GM18507 (cell line): ENCODE measurements around the gene AIFM3.

Experiments
- DNase-seq: peaks from one replicate; pipeline ENCODE4 v3.0.0; 2011; ENCODE audit warnings: low read depth; ENCODE audit not compliant: insufficient read length; ENCODE audit errors: extremely low spot score
- FAIRE-seq: peaks from 2 replicates; lab custom pipeline; 2011; peaks lifted over from hg19 to GRCh38; lab: Jason Lieb, UNC

The AIFM3 gene

GRCh38 chr22:20987375-20987774 is 20.3 kb downstream of the AIFM3 start:
- DNase-seq (no peak), FAIRE-seq (no peak)

DNA sequence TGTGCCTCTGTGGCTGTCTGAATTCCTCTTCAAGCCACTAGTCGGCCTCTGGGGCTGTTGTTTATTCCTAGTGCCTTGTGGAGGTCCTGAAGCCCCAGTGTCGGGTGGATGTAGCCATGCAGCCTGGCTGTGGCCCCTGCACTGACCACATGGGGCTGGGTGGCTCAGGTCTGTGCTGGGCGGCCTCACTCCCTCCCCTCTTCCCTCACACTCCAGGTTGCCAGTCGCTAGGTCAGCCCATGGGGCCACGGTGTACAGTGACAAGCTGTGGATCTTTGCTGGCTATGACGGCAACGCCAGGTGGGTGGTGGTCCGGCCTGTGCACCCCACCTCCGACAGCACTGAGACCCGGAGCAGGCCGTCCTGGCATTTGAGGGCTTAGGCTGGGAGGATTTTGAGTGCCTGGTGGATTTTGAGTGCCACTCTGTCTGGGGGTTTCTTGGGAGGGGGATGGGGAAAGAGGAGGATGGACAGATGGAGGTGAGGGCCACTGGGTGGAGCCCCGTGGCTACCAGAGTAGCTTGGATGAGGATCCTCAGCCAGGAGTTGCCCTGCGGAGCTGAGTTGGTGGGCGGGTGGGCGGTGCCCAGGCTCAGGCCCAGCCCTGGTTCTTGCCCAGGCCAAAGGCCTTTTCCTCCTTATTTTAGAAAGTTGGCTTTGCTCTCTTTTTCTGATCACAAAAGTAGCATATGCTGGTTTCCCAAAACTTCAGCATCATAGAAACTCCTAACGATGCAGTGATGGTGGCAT is 21.7 kb downstream of the AIFM3 start:
- no peak for FAIRE-seq
- no peak for DNase-seq

GRCh38 chr22:20989323-20990138 is 22.5 kb downstream of the AIFM3 start:
- DNase-seq (no peak), FAIRE-seq (no peak)

DNA sequence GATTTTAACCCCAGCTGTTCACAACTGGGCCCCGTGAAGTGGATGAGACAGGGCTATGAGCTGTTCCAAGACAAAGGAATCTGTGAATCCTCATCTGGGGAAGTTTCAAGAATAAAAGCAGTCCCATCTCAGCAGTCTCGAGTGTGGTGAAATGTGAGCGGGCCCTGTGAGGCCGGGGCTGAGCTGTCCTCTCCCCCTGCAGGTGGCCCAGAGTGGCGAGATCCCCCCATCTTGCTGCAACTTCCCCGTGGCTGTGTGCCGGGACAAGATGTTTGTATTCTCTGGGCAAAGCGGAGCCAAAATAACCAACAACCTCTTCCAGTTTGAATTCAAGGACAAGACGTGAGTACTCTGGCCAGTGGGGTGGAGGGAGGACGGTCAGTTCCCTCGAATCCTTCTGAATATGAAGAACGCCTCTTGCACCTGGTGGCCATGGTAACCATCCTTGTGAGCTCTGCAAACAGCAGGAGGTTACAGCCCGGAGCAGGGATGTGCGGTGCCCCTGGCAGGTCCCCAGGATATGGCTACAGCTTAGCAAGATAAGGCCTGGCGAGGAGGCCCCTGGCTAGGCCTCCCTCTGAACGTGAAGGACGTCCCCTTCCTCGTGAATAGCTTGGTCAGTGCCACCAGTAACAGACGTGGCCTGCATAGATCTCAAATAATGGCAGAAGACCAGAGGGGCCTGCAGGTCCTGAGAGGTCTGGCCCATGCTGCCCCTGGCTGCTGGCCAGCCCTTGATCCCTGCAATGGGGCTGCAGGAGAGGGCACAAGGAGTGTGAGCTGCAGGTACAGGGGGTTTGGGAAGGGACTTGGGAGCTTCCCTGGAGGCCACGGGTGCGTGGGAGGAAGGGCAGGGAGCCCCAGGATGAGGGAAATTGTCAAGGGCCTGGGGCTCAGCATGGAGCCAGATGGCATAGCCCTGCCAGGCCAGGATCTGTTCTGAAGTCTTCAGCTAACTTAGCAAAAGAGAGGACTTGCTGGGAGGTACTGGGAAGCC is 23.4 kb downstream of the AIFM3 start:
- DNase-seq (no peak), FAIRE-seq (no peak)

DNA sequence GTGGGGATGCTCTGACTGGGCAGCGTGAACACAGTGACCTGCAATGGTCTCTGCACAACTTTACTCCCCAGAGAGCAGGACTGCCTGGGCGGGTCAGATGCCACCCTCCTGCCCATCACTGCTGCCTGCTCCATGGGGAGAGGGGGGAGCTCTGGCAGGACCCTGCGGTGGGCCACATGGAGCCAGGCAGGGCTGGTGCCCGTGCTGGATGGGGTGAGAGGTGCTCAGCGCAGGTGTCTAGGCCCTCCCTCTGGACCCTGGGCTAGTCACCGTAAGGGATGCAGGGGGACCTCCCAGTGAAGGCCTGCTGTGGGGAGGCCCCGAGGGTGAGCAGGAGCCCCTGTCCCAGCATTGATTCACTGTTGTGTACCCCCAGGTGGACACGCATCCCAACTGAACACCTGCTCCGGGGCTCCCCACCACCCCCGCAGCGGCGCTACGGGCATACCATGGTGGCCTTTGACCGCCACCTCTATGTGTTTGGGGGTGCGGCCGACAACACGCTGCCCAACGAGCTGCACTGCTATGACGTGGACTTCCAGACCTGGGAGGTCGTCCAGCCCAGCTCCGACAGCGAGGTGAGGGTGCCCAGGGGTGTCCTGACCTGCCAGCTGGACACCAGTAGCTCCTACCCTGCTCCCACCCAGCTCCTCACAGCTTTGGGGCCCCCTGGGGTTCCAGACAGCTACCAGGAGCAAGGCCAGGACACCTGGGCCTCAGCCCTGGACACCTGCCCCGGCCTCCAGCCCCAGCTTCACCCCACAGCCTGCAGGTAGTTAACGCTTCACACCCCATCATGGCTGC is 24.4 kb downstream of the AIFM3 start:
- DNase-seq, result no peak
- FAIRE-seq, result no peak

GRCh38 chr22:20992056-20992442 is 25.0 kb downstream of the AIFM3 start:
- no peak for DNase-seq
- no peak for FAIRE-seq

DNA sequence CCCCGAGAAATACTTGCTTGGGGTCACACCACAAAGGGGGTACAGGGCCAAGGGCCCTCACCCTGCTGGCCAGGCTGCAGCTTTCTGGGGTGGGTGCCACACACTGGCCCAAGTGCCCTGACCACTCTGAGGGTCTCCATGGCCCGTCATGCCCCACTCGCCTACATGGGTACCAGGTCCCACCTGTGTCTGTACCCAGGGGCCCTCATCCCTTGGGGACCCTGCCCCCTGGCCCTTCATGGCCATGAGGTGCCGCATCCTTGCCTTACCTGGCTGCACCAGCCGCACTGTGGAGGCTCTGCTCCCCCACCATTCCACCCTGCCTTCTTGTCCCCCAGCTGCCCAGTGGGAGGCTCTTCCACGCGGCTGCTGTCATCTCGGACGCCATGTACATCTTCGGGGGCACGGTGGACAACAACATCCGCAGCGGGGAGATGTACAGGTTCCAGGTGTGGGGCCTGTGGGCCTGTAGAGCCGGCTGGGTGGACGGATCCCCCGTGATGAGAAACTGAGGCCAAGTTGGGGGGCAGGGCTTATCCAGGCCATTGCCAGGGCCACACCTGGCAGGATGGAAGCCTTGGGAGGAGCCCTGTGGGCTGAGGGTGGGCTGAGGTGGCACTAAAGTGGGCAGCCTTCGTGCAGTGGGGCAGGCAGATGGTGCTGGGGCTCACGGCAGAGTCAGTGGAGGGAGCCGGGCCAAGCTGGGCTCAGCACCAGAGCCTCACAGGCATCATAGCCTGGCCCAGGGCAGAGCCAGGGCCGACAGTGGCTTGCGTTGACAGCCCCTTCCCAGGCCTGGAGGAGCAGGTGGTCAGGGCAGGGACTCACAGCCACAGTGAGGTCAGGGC is 25.6 kb downstream of the AIFM3 start:
- DNase-seq, result no peak

DNA sequence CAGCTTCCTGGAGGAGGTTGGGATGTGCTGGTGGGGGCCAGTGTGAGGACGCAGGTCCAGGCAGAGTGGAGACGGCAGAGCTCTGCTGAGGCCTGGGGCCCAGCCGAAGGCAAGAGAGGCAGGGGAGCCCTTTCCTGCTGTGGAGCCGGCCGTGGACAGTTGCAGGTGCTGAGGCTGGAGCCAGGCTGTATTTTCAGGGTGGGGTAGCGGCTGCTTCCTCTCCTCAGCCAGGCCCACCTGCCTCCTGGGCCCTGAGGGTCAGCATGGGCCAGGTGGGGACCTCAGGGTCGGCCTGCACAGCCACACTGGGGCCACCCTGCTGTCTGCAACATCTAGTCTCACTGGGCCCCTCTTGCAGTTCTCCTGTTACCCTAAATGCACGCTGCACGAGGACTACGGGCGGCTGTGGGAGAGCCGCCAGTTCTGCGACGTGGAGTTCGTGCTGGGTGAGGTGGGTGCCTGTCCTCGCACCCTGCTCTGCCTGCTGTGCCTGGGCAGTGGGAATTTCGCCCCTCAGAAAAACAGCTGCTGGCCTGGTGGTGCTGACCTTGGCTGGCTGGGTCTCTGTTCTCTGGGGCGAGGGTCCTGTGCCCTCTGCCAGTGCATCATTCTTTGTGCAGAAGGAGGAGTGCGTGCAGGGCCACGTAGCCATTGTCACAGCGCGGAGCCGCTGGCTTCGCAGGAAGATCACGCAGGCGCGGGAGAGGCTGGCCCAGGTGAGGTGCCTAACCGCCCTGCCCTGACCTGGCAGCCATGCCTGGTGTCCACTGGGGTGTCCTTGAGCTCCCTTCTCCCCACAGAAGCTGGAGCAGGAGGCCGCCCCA is 26.5 kb downstream of the AIFM3 start:
- FAIRE-seq (no peak), DNase-seq (no peak)

More for the DNA sequence above, 25.6 kb downstream of the AIFM3 start:
- FAIRE-seq, result no peak

DNA sequence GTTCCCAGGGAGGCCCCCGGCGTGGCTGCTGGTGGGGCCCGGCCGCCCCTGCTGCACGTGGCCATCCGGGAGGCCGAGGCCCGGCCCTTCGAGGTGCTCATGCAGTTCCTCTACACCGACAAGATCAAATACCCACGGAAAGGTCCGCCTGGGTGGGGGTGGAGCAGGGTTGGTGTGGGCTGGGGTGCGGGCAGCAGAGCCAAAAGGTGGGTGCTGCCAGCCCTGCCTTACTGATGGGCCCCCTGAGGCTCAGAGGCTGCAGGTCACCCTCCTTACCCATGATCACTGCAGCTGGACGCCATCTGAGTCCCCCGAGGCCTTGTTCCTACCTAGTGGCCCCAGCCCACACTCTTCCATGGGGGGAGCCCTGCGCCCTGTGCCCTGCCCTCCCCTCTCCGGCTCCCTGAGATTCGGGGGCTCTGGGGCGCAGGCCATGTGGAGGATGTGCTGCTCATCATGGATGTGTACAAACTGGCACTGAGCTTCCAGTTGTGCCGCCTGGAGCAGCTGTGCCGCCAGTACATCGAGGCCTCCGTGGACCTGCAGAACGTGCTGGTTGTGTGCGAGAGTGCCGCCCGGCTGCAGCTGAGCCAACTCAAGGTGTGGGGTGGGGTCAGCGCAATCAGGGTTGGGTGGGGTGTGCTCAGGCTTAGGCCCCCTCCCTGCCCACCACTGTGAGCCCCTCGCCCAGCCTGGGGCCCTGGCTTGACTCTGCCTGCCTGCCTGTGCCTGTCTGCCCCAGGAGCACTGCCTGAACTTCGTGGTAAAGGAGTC is 27.3 kb downstream of the AIFM3 start:
- FAIRE-seq, result no peak
- DNase-seq, result no peak

- FAIRE-seq (no peak), DNase-seq (no peak)
These were observed 27.8 kb downstream of the AIFM3 start for GRCh38 chr22:20994902-20995241.

- no peak for DNase-seq
- no peak for FAIRE-seq
These were observed 28.4 kb downstream of the AIFM3 start for GRCh38 chr22:20995329-20996030.

DNA sequence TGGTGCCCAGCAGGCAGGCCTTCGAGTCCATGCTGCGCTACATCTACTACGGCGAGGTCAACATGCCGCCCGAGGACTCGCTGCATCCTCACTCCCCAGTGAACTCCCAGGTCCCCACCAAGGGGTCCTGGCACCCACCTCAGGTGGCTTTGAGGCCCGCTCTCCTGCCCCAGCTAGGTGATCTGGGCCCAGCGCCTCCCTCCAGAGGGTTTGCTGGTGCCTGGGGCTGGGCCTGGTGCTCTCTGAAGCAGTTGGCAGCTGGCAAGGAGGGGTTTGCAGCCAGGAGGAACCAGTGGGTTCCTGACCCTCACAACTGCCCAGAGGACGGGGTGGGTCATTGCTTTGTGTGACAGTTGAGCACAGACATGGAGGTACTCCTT is 29.0 kb downstream of the AIFM3 start:
- FAIRE-seq (no peak), DNase-seq (no peak)

DNA sequence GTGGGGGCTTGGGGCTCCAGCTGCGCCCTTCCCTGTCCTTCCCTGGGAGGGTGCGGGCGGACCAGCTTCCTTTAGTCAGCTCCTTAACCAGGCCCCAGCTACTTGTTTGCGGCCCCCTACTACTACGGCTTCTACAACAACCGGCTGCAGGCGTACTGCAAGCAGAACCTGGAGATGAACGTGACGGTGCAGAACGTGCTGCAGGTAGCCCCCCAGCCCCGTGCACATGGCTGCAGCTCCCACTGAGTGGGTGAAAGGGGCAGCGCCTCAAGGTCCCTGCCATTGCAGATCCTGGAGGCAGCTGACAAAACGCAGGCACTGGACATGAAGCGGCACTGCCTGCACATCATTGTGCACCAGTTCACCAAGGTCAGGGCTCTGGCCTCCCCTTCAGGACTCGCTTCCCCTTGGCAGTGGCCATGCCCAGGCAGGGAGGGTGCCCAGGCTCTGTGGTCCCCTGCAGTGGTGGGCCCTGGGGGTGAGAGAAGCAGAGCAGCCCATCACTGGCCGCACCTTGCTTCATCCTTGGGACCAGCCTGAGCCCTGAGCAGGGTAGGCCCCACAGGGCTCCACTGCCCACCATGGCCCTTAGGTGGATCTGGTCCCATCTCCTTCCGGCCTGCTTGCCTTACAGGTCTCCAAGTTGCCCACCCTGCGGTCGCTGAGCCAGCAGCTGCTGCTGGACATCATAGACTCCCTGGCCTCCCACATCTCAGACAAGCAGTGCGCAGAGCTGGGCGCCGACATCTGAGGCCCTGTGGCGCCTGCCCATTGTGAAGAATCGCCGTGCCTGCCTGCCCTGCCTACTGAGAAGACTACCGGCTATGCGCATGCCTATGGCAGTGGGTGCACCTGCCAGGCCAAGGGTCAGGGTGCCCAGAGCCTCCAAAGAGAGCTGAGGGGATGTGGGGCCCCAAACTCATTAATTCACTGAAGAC is 29.8 kb downstream of the AIFM3 start:
- FAIRE-seq (no peak), DNase-seq (no peak)

DNA sequence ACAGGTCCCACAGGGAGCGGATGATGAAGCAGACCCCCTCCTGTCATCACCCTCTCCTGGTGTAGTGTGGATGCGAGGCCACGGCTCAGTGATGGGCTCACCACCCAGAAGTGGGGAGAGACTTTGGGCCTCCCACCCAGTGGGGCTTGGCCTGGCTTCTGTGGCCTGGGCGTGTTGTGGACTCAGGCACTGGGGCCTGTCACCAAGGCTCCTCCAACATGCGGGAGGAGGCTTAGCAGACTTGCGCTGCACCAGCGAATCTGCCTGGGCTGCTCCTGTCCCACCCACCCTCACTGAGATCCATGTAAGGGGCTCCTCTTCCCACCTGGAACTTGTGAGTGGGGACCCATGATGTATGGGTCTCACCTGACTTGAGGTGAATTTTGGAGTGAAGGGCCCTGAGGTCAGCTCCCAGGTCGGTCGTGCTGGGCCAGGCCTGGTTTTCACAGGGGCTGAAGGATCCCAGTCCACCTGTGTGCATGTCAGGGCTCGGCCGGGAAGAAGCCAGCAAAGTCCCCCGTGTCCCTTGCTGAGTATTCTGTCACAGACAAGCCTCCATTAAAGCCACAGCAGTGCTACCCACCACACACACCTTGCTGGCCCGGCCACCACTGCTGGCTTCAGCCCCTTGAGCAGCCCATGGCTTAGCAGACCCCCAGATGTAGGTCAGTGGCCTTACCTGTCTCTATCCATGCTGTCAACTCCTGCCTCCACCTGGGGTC is 30.6 kb downstream of the AIFM3 start:
- DNase-seq (no peak), FAIRE-seq (no peak)
